NCI-H1417 (cell line): Measurements from ENCODE around the gene CMTM3.
"Not testable (repeated sequence)": the region's sequence is repeated elsewhere in the genome, so short reads cannot be mapped to it uniquely, and the experiment has no call there.

Source experiments
- DNase-seq, 3 experiments: peaks; one replicate each; lab custom pipeline; 2025; lab: John Stamatoyannopoulos, UW

Gene CMTM3

GRCh38 chr16:66604376-66605176, at the start of gene CMTM3:
Gene CMTM3 (plus strand): TSS chr16:66604704. CDS start chr16:66604806, 102 bp downstream.
- peak in 2 of 3 experiments; percentile 71 to 77 for DNase-seq

- DNase-seq = no peak
Measured at GRCh38 chr16:66560107-66560506, 44.4 kb upstream of the CMTM3 start.

DNA sequence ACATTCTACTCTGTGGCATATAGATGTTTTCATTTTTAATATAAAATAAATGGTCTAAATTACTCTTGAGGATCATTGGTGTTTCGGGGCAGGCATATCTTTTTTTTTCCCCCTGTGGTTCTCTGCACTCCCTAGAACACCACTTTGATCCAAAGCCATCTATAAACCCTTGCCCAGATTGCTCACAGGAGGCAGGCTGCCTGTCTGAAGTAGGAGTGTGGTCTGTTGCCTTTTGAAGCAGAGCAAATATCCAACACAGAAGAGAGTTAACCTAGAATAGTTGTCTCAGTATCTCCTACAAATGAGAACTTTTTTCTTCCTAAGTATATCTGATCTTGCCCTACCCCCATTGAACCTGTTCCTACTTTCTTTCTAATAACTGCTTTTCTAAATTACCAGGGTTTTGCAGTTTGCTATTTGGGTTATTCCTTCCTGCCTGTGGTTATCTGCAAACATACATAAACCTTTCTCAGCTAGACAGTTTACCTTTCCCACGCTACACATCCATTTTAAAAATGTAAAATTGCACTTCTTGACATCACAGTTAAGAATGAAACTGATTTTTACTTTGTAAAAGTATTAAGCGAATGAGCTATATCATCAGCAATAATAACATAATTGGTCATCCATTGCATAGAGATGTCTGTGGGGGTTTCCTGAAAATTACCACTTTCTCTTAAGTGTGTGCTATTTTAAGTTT, 43.0 kb upstream of the CMTM3 start:
- DNase-seq = no peak

DNA sequence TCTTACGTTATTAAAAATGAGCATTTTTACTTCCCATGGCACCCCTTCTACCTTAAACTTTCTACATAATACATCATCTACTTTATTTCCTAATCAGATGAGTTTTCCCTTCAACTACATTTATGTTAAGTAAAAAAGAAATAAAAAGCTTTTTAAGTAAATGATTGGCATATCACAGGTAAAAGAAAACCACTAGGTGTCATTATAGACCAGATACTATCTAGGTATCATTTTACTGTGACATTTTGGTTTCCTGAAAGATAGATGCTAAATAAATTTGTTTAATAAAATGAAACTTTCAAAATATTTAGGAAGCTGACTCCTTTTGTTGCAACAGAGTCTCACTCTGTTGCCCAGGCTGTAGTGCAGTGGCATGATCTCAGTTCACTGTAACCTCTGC, 42.1 kb upstream of the CMTM3 start:
- DNase-seq = no peak

DNA sequence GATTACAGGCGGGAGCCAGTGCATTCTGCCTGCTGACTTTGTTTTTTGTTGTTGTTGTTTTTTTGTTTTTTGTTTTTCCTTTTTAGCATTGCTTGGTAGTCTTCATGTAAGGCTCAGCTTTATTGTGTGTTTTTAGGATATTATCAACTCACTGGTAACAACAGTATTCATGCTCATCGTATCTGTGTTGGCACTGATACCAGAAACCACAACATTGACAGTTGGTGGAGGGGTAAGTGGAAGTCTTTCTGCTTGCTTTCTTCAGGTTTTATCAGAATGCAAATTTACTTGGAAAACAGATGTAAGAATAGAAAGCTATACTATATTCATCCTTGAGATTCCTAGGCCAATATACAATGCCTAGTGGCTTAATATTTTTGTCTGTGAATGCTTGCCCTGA, 41.5 kb upstream of the CMTM3 start:
- no peak for DNase-seq

DNA sequence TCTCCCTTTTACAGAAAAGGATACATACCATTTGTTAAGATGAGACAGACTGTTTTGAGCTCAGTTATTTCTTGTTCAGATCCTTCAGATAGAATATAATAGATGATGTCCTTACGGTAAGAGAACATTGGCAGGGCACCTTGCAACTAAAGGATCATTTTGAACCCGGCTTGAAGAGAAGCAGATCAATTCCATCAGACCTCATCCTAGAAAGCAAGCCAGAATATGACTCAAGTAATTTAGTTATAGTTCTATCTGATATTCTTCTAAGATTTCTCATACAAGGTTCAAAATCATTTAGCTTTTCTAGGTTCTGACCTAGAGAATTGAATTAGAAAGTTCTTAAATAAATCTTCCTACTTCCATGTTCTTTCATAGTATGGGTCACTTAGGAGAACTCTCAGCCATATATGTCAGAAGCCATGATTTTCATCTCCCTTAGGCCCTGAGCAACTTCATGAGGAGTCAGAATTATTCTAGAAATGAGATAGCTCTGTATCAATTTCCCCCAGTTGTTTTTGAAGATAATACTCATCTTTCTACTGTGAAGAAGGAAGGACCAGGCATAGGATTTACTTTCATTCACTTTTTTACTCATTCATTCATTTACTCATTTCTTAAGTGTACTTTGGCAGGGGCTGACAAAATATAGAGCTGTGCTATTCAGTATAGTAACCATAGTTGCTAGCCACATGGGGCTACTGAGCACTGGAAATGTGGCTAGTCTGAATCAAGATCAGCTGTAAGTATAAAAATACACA, 40.8 kb upstream of the CMTM3 start:
- DNase-seq = no peak

DNA sequence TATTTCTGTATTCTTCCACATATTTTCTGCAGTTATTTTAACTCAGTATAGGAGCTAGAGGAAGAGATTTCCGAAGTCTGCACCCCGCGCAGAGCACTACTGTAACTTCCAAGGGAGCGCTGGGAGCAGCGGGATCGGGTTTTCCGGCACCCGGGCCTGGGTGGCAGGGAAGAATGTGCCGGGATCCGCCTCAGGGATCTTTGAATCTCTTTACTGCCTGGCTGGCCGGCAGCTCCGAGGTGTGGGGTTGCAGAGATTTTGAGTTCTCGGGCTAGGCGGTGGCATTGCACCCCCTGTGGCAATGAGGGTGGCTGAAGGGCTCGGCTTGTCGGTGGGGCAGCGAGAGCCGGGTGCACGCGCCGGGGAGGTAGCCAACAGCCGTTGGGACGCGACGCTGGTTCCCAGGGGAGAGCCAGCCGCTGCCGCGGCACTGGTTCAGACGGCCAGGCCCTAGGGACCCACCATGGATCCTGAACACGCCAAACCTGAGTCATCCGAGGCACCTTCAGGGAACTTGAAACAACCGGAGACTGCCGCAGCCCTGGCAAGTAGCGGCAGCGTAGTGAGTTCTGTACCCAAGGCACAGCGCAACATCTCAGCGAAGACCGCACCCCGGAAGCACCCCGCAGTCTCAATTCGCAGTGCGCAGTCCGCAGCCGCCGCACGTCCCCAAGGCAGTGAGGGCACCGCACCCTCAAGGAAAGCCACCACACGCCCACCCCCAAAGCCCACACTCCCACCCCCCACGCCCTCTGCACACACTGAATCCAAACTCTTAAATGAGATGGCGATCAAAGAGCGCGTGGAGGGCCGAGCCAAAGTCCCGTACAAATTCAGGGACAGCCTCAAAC, 38.2 kb upstream of the CMTM3 start, which contains the start of gene CMTM1:
CMTM1 (plus strand) TSS at position 389 of the 851 bp plus-strand sequence; CDS start at position 464, 75 bp downstream.
- no peak for DNase-seq

- DNase-seq = not testable (repeated sequence)
Measured at GRCh38 chr16:66567270-66567669, 37.2 kb upstream of the CMTM3 start.

DNA sequence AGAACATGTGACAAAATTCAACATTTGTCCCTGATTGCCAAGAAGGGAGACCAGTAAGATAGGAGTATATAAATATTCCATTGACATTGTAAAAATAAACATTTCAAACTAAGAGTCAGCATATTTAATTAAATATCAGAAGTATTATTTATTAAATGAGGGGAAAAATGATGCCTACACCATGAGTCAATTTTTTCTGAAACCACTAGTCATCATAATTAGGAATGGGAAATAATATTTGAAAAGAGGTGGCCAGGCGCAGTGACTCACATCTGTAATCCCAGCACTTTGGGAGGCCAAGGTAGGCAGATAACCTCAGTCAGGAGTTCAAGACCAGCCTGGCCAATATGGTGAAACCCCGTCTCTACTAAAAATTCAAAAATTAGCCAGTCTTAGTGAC, 36.1 kb upstream of the CMTM3 start:
- DNase-seq = no peak

- DNase-seq = no peak
Measured at GRCh38 chr16:66569131-66569530, 35.4 kb upstream of the CMTM3 start.

GRCh38 chr16:66569827-66570405, 34.6 kb upstream of the CMTM3 start:
- no peak for DNase-seq

- DNase-seq = no peak
Measured at GRCh38 chr16:66572356-66572755, 32.1 kb upstream of the CMTM3 start.

GRCh38 chr16:66574081-66574480, 30.4 kb upstream of the CMTM3 start:
- DNase-seq = no peak

DNA sequence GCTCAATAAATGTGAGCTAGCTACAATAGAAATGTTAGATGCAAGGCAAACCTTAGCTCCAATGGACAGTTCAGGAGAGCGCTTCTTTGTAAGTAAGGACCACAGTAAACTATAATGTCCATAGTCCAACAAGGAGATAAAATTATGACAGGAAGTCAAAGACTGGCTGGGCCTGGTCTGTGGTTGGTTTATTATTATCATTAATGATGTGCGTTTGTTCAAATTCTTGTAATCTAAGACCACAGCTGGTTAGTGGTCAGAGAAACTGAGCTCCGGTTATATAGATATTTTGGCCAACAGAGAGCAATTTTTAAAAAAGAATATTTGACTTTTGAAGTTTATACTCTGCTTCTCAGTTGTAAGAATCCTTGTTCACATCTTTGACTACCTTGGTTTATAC, 30.0 kb upstream of the CMTM3 start:
- DNase-seq = no peak

DNA sequence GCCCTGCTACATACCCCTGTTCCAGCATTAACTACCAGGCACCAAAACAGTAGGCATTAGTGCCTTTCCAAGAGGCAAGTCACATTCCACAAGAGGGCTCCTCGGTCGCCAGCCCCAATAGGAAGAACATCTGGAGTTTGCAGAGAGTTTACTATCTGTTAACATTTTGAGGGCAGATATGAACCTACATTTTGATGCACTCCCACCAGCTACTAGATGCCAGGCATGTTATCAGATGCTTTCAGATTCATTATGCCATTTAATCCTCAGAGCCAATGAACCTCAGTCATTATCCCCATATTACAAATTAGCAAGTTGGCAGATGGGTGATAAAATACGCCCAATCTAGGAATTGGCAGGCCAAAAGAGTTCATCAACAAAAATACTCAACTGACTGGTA, 29.4 kb upstream of the CMTM3 start:
- no peak for DNase-seq

- no peak for DNase-seq
Measured at GRCh38 chr16:66576296-66576695, 28.2 kb upstream of the CMTM3 start.

- DNase-seq = no peak
Measured at GRCh38 chr16:66578651-66579531, 25.6 kb upstream of the CMTM3 start, which contains the start of gene CMTM2. Gene CMTM2 (plus strand): TSS chr16:66579463. CDS start chr16:66579608, 145 bp downstream.

- no peak for DNase-seq
Measured at GRCh38 chr16:66580605-66581209, 23.8 kb upstream of the CMTM3 start.

- DNase-seq = no peak
Measured at GRCh38 chr16:66581246-66581952, 23.1 kb upstream of the CMTM3 start.
